Kidney (tissue), 14 donors: ENCODE data around the gene PPIB. TPM values are rescaled to one million over a fixed set of nuclear protein-coding genes. Genes with fewer than 3 reads are reported as not detected.

Experiments
- DNase-seq, 5 donors: peaks; one replicate each; pipeline ENCODE4 v3.0.0-alpha.2; 2013 to 2020
- FAIRE-seq: peaks from 2 replicates; lab custom pipeline; 2012; peaks lifted over from hg19 to GRCh38; lab: Jason Lieb, UNC
- H3K27ac ChIP-seq, 2 donors: one replicate each; pipeline ENCODE4 v1.7.0; 2013; ENCODE audit warnings: low read depth in 2 of 2, low read length in 2 of 2, inconsistent platforms in 1 of 2
- H3K27me3 ChIP-seq: one replicate; pipeline ENCODE4 v1.7.1; 2013; ENCODE audit warnings: low read length, inconsistent platforms; ENCODE audit not compliant: control insufficient read depth, insufficient read depth
- H3K36me3 ChIP-seq, 3 donors: one replicate each; pipeline versions ENCODE4 v1.7.0 to v1.7.1; 2013; ENCODE audit warnings: low read length in 3 of 3, control low read depth in 1 of 3, inconsistent platforms in 1 of 3; ENCODE audit not compliant: insufficient read depth in 3 of 3, control insufficient read depth in 2 of 3
- H3K4me1 ChIP-seq, 3 donors: one replicate each; pipeline versions ENCODE4 v1.7.0 to v1.7.1; 2013; ENCODE audit warnings: low read length in 3 of 3, inconsistent platforms in 1 of 3, low read depth in 1 of 3; ENCODE audit not compliant: control insufficient read depth in 2 of 3, insufficient read depth in 2 of 3
- H3K4me3 ChIP-seq, 3 donors: one replicate each; pipeline versions ENCODE4 v1.7.0 to v1.8.1; 2013; ENCODE audit warnings: low read length in 3 of 3, control low read depth in 1 of 3, inconsistent platforms in 1 of 3
- H3K9ac ChIP-seq, 3 donors: one replicate each; pipeline versions ENCODE4 v1.7.0 to v1.7.1; 2013; ENCODE audit warnings: low read length in 3 of 3, control low read depth in 1 of 3, inconsistent platforms in 1 of 3
- H3K9me3 ChIP-seq, 3 donors: one replicate each; pipeline versions ENCODE4 v1.7.0 to v1.7.1; 2013; ENCODE audit warnings: low read length in 3 of 3, control low read depth in 1 of 3, inconsistent platforms in 1 of 3; ENCODE audit not compliant: control insufficient read depth in 2 of 3, insufficient read depth in 1 of 3
- intact Hi-C: fragments of 100-400 bp; cut with DNase I; formaldehyde crosslinking; loops from one replicate; pipeline ENCODE4 v1.11.1; 2022
- polyA plus RNA-seq: library from polyadenylated mRNA; stranded (reverse); fragments of 350-450 nt; fragmentation: Illumina TruSeq; extraction: RNeasy Lipid Tissue Mini Kit (QIAGEN cat#74804); gene quantifications from one replicate; pipeline ENCODE4 v1.2.3, GENCODE V29; 2014; ENCODE audit warnings: low read depth, low replicate concordance; ENCODE audit not compliant: insufficient read depth
- total RNA-seq: library from RNA; stranded (reverse); fragmentation: NEBNext Ultra II Directional; extraction: Animal tissue kit (Norgen Biotek cat#: 25700); gene quantifications from one replicate; pipeline ENCODE4 v1.2.1, GENCODE V29; 2021
- TF ChIP-seq, protein P1 (sequence below): IDR thresholded peaks from 3 replicates; pipeline ENCODE4 v1.5.1; 2012; ENCODE audit warnings: mild to moderate bottlenecking, moderate library complexity, borderline replicate concordance; ENCODE audit not compliant: insufficient read depth; ENCODE audit errors: extremely low read depth
- donor health status: control.
- donor health status: control.
- donor health status: control.
- donor health status: control.
- donor health status: control.
- donor health status: DM: yes; HTN: yes; CAD: no.
- donor health status: Normal renal cell carcinoma (clear cell type).

Gene PPIB
- total and polyA plus RNA-seq, 2 donors from 2014 or later: 484 to 705 TPM

DNA sequence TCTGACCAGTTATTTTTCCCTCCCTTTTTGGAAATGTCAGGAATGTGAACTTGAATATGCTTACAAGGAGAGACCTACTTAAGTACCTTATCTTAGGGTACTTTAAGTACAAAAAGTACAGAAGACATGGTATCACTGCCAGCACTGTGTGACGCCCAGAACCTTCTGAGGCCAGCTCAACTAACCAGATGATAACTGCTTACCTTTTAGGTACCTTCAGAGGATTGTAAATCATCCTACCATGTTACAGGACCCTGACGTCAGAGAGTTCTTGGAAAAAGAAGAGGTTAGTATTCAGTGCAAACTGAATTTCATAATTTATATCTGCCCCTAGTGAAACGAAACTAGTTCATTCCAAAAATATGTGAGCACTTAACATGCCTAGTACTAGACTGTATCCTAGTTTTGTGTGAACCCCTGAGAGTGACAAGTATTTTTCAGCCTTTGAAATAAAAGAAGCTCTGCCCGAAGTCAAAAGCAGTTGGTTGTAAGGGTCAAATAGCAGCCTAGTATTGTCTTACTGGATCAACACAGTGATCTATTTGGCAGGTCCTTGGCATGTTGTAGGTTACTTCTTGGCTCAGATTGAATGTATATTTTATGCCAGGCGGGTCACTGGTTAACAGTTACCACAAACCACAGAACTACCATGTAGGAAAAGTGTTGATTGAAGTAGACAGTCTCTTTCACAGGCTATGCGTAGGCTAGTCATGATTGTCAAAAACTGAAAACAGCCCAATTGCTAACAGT is 35.1 kb downstream of the PPIB start:
- intact Hi-C loops: no loop called here
- H3K9ac ChIP-seq: no peak overlapping the region
- TF ChIP-seq, protein P1, sequence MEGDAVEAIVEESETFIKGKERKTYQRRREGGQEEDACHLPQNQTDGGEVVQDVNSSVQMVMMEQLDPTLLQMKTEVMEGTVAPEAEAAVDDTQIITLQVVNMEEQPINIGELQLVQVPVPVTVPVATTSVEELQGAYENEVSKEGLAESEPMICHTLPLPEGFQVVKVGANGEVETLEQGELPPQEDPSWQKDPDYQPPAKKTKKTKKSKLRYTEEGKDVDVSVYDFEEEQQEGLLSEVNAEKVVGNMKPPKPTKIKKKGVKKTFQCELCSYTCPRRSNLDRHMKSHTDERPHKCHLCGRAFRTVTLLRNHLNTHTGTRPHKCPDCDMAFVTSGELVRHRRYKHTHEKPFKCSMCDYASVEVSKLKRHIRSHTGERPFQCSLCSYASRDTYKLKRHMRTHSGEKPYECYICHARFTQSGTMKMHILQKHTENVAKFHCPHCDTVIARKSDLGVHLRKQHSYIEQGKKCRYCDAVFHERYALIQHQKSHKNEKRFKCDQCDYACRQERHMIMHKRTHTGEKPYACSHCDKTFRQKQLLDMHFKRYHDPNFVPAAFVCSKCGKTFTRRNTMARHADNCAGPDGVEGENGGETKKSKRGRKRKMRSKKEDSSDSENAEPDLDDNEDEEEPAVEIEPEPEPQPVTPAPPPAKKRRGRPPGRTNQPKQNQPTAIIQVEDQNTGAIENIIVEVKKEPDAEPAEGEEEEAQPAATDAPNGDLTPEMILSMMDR: no peak
- no peak overlapping the region for H3K27ac ChIP-seq
- no peaks in the 10 kb centered on the region for H3K9me3 ChIP-seq
- no peak overlapping the region for H3K4me3 ChIP-seq
- peak in 2 of 5 donors; percentile 22 to 52 for DNase-seq
- H3K4me1 ChIP-seq: no peaks in the 10 kb centered on the region
- H3K27me3 ChIP-seq: no peaks in the 10 kb centered on the region
- no peak for FAIRE-seq
- peaks cover 18 to 67% (median 65%) of the 10 kb centered on the region in 3 donors for H3K36me3 ChIP-seq

DNA sequence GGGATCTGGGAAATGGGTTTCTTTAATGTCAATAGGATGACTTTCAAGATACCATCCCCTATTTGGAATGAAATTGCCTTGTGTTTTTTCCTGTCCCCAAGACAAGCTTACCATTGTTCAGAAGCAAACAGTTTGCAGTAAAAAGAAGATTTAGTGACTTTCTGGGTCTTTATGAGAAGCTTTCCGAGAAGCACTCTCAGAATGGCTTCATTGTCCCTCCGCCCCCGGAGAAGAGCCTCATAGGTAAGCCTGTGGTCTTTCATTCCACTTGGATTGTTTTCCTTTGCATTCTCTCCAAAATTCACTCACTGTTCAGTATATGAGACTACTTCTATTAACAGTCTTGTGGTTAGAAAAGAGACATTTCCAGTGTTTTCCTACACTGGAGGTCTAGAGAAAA is 36.8 kb downstream of the PPIB start:
- H3K27ac ChIP-seq: no peak overlapping the region
- H3K27me3 ChIP-seq: no peaks in the 10 kb centered on the region
- FAIRE-seq: no peak
- intact Hi-C loops: no loop called here
- TF ChIP-seq, protein P1: no peak
- H3K4me1 ChIP-seq: no peaks in the 10 kb centered on the region
- DNase-seq: no peak
- H3K4me3 ChIP-seq: no peak overlapping the region
- H3K9ac ChIP-seq: no peak overlapping the region
- H3K36me3 ChIP-seq: peaks cover 18 to 65% (median 52%) of the 10 kb centered on the region in 3 donors
- no peaks in the 10 kb centered on the region for H3K9me3 ChIP-seq

DNA sequence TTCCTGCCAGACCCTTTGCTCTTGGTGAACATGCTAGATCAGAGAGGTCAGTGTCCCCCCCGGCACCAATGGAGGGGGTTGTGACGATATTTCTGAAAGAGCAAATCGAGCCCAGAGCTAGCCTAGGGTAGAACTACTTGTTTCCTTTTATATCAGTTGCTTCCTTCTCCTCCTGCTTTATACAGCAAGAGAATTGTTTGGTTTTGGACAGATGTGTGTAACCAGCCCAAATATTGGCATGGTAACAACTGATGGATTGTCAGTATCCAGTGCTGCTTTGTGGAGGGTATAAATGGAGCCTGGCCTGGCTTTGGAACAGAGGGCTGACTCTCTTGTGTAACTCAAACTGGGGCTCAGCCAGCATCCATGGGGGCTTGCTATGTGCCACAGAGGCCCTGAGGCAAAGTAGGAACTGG is 39.9 kb downstream of the PPIB start:
- Histone ChIP-seq H3K36me3 (peaks cover 18 to 66% (median 47%) of the 10 kb centered on the region in 3 donors), H3K4me1 (no peaks in the 10 kb centered on the region)
- FAIRE-seq: no peak

More for the DNA sequence above, 39.9 kb downstream of the PPIB start:
- Histone ChIP-seq H3K27ac (no peak overlapping the region), H3K27me3 (no peaks in the 10 kb centered on the region), H3K9ac (no peak overlapping the region), H3K4me3 (no peak overlapping the region), H3K9me3 (no peaks in the 10 kb centered on the region)
- intact Hi-C loops: no loop called here
- TF ChIP-seq, protein P1: no peak
- no peak for DNase-seq
